CD4-positive, CD25-positive, alpha-beta regulatory T cell (primary cell): ENCODE data around the gene ANKRD36B. TPM values are rescaled to one million over a fixed set of nuclear protein-coding genes. Genes with fewer than 3 reads are reported as not detected.
"Not testable (repeated sequence)": the region's sequence is repeated elsewhere in the genome, so short reads cannot be mapped to it uniquely, and the experiment has no call there.

Experiments used
- ATAC-seq, 2 donors: fragments of 150-1000 bp; cut with Tn5 transposase; one replicate each; pipeline ENCODE4 v1.10.0; 2021; ENCODE audit warnings: low read depth in 2 of 2, moderate number of reproducible peaks in 2 of 2, moderate library complexity in 1 of 2
- DNase-seq, 3 donors: peaks; one replicate each; pipeline versions ENCODE4 v3.0.0 to v3.0.0-alpha.2; 2012 to 2022; ENCODE audit warnings: mixed read lengths in 1 of 3
- H3K27ac ChIP-seq: one replicate; pipeline ENCODE4 v1.7.0; 2013; ENCODE audit warnings: mild to moderate bottlenecking, low read length; ENCODE audit not compliant: insufficient read depth, poor library complexity, severe bottlenecking
- H3K27me3 ChIP-seq: one replicate; pipeline ENCODE4 v1.7.0; 2013; ENCODE audit warnings: low read length; ENCODE audit not compliant: control insufficient read depth, insufficient read depth
- H3K36me3 ChIP-seq: one replicate; pipeline ENCODE4 v1.7.0; 2013; ENCODE audit warnings: mild to moderate bottlenecking, low read length, moderate library complexity; ENCODE audit not compliant: control insufficient read depth, insufficient read depth
- H3K4me1 ChIP-seq: 2 replicates; pipeline ENCODE4 v1.7.0; 2013; ENCODE audit warnings: mild to moderate bottlenecking, low read length; ENCODE audit not compliant: insufficient read depth, control insufficient read depth, poor library complexity, severe bottlenecking
- H3K4me3 ChIP-seq: one replicate; pipeline ENCODE4 v1.7.0; 2013; ENCODE audit warnings: low read depth, mild to moderate bottlenecking, low read length, moderate library complexity
- H3K9me3 ChIP-seq, 2 experiments: 1 replicate in 1 of 2; 2 replicates in 1 of 2; pipeline ENCODE4 v1.7.0; 2013; ENCODE audit warnings: low read length in 2 of 2, mild to moderate bottlenecking in 1 of 2, moderate library complexity in 1 of 2; ENCODE audit not compliant: control insufficient read depth in 2 of 2
- H3K27ac Mint-ChIP-seq, 3 donors: one replicate each; pipeline ENCODE4 v1.8.0; 2020 to 2022; ENCODE audit warnings: mild to moderate bottlenecking in 3 of 3, mixed read lengths in 3 of 3, moderate library complexity in 2 of 3
- H3K27me3 Mint-ChIP-seq: one replicate; pipeline ENCODE4 v1.8.0; 2022; ENCODE audit warnings: mild to moderate bottlenecking, mixed read lengths
- H3K36me3 Mint-ChIP-seq: one replicate; pipeline ENCODE4 v1.8.0; 2020; ENCODE audit warnings: mixed read lengths
- H3K4me1 Mint-ChIP-seq, 4 donors: one replicate each; pipeline ENCODE4 v1.8.0; 2020 to 2022; ENCODE audit warnings: mixed read lengths in 4 of 4, mild to moderate bottlenecking in 1 of 4
- H3K4me3 Mint-ChIP-seq, 4 donors: one replicate each; pipeline ENCODE4 v1.8.0; 2020 to 2022; ENCODE audit warnings: mild to moderate bottlenecking in 4 of 4, mixed read lengths in 4 of 4, moderate library complexity in 3 of 4
- H3K9me3 Mint-ChIP-seq, 7 donors: one replicate each; pipeline ENCODE4 v1.8.0; 2020 to 2022; ENCODE audit warnings: mixed read lengths in 7 of 7, mild to moderate bottlenecking in 3 of 7, moderate library complexity in 2 of 7
- polyA plus RNA-seq, 4 donors: library from polyadenylated mRNA; unstranded; fragments of 300-500 nt; fragmentation: Illumina TruSeq; gene quantifications; one replicate each; pipeline ENCODE4 v1.2.3, GENCODE V29; 2021
- total RNA-seq: library from RNA; stranded (reverse); gene quantifications from one replicate; pipeline ENCODE4 v1.2.3, GENCODE V29; 2022

Gene ANKRD36B
- total RNA-seq (108 TPM), polyA plus RNA-seq (10 to 100 TPM; 12.1 to 15.6 (median 13.7) TPM)

DNA sequence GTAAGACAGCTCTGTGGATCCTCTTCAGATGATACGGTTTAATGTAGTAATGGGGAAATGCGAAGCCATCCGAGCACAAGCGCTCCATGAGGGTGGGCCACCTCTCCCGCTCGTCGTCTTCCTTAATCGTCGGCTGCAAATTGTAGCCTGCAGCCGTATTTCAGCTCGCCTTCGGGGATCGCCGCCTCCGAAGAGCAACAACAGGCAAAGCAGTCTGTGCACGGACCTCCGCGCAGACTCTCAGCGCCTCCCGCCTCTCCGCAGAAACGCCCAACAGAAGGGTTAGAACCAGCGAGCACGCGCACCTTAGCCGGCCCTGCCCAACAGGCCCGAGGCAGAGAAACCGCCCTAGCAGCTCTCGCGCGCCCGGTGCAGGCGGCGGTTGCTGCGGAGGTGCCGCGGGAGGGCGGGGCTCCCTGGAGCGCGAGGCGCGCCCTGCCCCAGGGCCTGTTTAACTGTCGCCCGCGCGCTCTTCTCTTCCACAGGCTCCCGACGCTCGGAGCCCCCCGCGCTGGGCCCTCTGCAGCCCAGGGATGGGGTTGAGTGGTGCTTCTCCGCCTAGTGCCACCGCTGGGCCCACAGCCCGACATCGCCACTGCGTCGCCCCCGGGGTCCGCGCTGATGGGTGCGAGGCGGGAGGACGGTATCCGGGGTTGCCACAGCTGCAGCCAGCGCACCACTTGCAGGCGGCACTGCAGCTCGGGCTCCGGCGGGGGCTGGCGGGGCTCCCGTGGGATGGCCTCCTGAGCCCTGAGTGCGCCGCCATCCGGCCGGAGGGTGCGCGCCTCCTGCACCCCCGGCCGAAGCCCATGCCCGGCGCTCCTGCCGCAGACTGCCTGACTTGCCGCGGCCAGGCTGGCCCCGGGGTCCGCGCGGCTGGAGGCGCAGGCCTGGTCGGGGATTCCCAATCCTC, at the start of gene ANKRD36B:
Gene ANKRD36B, minus strand, starts transcription at position 280 of the 913 bp plus-strand sequence. Its CDS starts 192 bp downstream, at position 88.
- DNase-seq (peak; percentile 63 to 83 (median 65)), ATAC-seq (peak; percentile 71 to 78)
- H3K4me3 Mint-ChIP-seq = peak within 1 kb of the TSS; percentile 93 to 100 (median 98)
- H3K27ac Mint-ChIP-seq = peak within 1 kb of the TSS; percentile 96 to 100 (median 100)
- not testable (repeated sequence) for H3K4me1 ChIP-seq, H3K9me3 Mint-ChIP-seq, H3K4me1 Mint-ChIP-seq, H3K9me3 ChIP-seq, H3K36me3 ChIP-seq, H3K27me3 ChIP-seq, H3K36me3 Mint-ChIP-seq
- peak within 1 kb of the TSS; percentile 78 for H3K4me3 ChIP-seq
- peaks cover 25% of the 10 kb centered on the region for H3K27me3 Mint-ChIP-seq
- H3K27ac ChIP-seq = peak within 1 kb of the TSS; percentile 83

DNA sequence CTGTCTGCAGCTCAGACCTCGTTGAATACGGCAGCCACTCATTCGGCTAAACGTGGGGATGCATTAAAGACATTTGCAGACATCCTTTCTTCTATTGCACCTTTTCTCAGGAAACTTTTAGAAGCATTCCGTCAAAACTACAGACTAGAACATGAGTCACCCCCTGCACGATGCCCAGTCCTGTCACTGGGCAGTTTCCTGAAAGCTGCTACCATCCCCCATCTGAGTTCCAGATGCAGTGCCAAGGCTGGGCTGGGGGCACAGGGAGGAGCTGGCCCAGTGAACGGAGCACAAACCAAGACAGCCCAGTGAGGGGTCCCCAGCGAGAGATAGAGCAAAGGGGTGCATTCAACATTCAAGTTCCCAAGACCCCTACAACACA, 36.4 kb upstream of the ANKRD36B start:
- H3K36me3 ChIP-seq, H3K4me1 ChIP-seq, H3K27me3 ChIP-seq, ATAC-seq, H3K36me3 Mint-ChIP-seq, H3K27ac Mint-ChIP-seq, H3K4me1 Mint-ChIP-seq, H3K4me3 ChIP-seq, H3K9me3 ChIP-seq, DNase-seq, H3K4me3 Mint-ChIP-seq, H3K27ac ChIP-seq, H3K9me3 Mint-ChIP-seq: not testable (repeated sequence)
- H3K27me3 Mint-ChIP-seq = peaks cover 15% of the 10 kb centered on the region

DNA sequence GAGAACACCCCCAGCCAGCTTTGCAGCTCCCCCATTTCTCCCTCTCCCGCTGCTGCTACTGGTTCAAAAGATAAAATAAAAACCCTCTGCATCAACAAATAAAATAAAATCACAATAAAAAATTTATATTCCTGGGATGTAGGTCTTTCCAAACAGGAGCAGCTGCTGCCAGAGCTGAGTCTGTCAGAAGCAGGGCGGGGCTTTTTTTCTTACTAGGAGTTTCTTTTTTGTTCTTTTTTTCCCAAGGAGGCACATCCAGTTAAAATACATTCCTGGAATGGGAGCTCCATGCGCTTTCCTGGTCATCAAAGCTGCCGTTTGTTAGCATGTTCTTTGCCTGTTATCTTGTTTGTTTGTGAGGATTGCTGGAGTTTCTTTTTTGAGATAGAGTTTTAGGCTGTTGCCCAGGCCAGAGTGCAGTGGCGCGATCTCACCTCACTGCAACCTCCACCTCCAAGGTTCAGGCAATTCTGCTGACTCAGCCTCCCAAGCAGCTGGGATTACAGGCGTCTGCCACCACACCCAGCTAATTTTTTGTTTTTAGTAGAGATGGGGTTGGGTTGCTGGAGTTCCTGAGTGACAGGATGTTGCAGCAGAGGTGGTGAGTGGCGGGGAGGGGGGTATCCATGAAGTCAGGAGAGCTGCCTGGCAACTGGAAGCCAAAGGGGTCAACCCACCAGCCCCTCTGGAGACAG, 35.8 kb upstream of the ANKRD36B start:
- H3K27me3 Mint-ChIP-seq = peaks cover 10% of the 10 kb centered on the region
- H3K27me3 ChIP-seq, H3K4me3 Mint-ChIP-seq, DNase-seq, H3K4me1 ChIP-seq, H3K4me3 ChIP-seq, H3K36me3 ChIP-seq, H3K9me3 ChIP-seq, H3K4me1 Mint-ChIP-seq, H3K9me3 Mint-ChIP-seq, ATAC-seq, H3K27ac ChIP-seq, H3K36me3 Mint-ChIP-seq, H3K27ac Mint-ChIP-seq: not testable (repeated sequence)

DNA sequence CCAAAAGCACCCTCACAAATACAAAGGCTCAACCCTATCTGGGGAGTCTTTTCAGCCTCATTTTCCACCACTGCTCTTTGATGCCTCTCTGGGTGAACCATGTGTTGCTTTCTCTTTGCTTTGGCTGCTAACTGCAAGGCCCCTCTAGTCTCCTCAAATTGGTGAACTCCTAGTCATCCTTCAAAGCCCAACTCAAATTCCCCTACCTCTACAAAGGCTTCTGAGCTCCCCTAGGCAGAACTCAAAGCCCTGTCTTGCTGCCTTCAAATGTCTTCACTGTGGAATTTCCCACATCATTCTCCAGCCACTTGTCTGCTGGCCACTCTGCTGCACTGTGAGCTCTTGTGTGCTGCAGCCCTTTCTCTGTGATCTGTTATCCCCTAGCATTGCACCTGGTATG, 33.3 kb upstream of the ANKRD36B start:
- ATAC-seq, H3K4me3 Mint-ChIP-seq, DNase-seq, H3K27ac Mint-ChIP-seq, H3K27ac ChIP-seq, H3K36me3 Mint-ChIP-seq, H3K4me1 Mint-ChIP-seq, H3K27me3 Mint-ChIP-seq, H3K4me1 ChIP-seq, H3K9me3 Mint-ChIP-seq, H3K9me3 ChIP-seq, H3K4me3 ChIP-seq, H3K36me3 ChIP-seq, H3K27me3 ChIP-seq: not testable (repeated sequence)

DNA sequence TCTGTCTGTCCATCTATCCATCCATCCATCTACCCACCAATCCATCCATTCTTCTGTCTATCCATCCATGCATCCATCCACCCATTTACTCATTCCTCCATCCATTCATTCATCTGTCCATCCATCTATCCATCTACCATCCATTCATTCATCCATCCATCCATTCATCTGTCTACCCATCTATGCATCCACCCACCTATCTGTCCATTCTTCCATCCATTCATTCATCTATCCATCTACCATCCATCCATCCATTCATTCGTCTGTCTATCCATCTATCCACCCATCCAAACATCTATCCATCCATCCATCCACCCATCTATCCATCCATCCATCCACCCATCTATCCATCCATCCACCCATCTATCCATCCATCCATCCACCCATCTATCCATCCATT, 30.8 kb upstream of the ANKRD36B start:
- not testable (repeated sequence) for H3K4me1 Mint-ChIP-seq, H3K36me3 ChIP-seq, H3K27ac ChIP-seq, H3K4me3 Mint-ChIP-seq, DNase-seq, H3K4me1 ChIP-seq, H3K36me3 Mint-ChIP-seq, H3K9me3 ChIP-seq, ATAC-seq, H3K4me3 ChIP-seq, H3K27me3 Mint-ChIP-seq, H3K9me3 Mint-ChIP-seq, H3K27me3 ChIP-seq
- peak overlapping the region in 1 of 3 donors; percentile 74 for H3K27ac Mint-ChIP-seq

DNA sequence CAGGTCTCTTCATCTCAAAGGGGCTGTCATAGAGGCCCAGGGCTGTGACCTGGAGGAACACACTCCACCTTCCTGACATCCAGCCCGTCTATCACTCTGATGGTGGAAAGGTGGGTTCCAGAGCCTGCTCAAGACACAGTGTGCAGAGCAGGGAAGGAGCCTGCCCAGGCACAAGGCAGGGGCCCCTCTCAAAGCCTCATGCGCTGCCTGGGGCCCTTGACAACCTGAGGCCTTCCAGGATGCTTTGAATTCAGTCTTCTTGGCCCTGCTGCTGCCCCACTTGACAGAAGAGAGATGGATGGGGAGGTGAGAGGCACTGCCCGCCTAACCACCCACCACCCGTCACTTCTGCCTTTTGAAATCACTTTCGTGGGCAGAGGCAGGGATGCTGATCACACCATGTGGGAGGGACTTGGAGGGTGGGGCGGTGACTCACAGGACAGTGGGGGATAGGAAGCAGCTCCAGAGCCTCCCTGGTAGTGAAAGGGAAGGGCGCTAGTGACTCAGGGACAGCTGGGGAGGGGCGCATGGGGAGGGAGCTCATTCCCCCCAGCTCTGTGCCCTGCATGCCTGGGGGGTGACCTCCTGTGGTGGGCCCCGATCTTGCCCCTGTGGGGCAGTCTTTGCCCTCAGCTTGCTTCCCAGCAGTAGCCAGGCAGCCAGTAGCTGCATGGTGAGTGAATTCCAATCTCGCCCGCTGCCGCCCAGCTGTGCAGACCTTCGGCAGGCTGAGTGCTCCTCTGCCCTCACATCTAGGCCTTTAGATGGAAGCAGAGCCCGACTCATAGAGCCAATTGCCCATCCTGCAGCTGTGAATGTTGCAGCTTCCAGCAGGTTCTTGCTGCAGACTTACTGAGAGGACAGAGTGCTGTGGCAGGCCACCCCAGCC, 29.5 kb upstream of the ANKRD36B start:
- not testable (repeated sequence) for H3K4me3 Mint-ChIP-seq, H3K27me3 ChIP-seq, H3K9me3 ChIP-seq, H3K27ac Mint-ChIP-seq, H3K36me3 ChIP-seq, DNase-seq, H3K36me3 Mint-ChIP-seq, H3K9me3 Mint-ChIP-seq, H3K27ac ChIP-seq, H3K4me1 ChIP-seq, H3K27me3 Mint-ChIP-seq, H3K4me1 Mint-ChIP-seq, H3K4me3 ChIP-seq
- peak; percentile 51 to 61 for ATAC-seq

DNA sequence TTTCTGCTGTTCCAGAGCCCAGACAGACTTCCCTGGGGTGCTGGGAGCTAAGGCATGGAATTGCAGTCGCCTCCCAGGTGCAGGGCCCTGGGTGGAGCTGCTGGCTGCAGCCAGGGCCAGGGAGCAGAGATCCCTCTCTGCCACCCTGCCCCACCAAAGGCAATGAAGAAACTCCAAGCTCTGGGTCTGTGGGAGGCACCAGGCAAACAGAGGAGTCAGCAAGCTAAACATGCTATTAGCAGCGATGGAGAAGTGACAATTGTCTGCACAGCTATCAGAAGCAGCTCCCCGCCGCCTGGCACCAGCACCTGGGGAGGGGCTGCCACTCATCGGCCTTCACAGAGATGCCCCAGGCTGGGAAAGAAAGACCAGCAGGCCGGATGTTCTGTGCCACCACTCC, 28.2 kb upstream of the ANKRD36B start:
- no peak overlapping the region for H3K27ac ChIP-seq
- no peaks in the 10 kb centered on the region for H3K27me3 Mint-ChIP-seq
- no peaks in the 10 kb centered on the region for H3K27me3 ChIP-seq
- no peak overlapping the region for H3K4me3 Mint-ChIP-seq
- no peaks in the 10 kb centered on the region for H3K36me3 ChIP-seq
- no peaks in the 10 kb centered on the region for H3K9me3 ChIP-seq
- no peak for DNase-seq
- H3K27ac Mint-ChIP-seq = no peak overlapping the region
- H3K4me1 Mint-ChIP-seq = peaks cover 0 to 3% (median 0%) of the 10 kb centered on the region in 4 donors
- no peaks in the 10 kb centered on the region for H3K9me3 Mint-ChIP-seq
- H3K4me1 ChIP-seq = no peaks in the 10 kb centered on the region
- no peak for ATAC-seq
- no peaks in the 10 kb centered on the region for H3K36me3 Mint-ChIP-seq
- no peak overlapping the region for H3K4me3 ChIP-seq
